ENCODE measurements around the gene ZIC4. TPM values are rescaled to one million over a fixed set of nuclear protein-coding genes. Genes with fewer than 3 reads are reported as not detected.

ZIC4 gene
- total and polyA plus RNA-seq, 11 donors: not detected

DNA sequence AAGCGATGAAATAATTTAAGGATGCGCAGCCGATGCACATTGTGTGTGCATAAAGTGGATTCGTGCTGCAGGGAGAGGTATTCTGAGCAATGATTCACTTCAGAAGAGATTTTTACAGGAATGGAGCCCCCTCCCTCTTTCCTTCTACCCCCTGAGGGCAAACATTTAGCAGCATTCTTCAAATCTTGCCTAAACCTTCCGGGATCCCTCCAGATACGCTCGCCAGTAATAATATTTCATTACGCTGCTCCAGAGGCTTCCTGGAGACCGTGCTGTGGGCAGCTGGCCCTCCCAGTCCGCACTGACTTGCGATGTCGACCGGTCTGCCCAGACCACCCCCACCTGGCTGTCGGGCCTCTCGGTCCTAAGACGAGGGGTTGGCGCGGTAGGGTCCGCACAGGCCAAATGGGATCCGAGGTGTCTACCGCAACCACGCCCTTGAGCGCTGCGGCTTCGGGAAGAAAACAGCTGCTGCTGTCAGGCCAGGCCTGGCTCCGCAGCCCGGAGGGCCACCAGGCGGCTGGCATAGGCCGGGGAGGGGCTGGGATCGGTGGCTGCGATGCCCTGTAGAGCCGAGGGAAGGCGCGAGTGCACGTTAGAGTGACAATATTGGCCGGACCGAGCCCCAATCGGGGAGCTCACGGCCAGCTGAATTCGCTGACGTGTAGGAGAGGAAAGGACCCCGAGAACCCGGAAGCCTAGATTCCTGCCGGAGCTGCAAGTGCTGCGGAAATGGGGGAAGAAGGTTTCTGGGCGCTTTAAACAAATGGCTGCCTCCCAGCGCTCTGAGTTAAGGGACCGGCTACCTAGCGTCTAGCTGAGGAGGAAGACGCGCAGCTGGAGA is 14.3 kb downstream of the ZIC4 start:
- 2 to 4% (median 3%) methylated on average over 24 to 51 of the region's 51 CpGs for WGBS, 4 donors
- TF ChIP-seq POLR2A (IDR thresholded peaks at IDR 0.05): no peak
- TF ChIP-seq, protein P1, sequence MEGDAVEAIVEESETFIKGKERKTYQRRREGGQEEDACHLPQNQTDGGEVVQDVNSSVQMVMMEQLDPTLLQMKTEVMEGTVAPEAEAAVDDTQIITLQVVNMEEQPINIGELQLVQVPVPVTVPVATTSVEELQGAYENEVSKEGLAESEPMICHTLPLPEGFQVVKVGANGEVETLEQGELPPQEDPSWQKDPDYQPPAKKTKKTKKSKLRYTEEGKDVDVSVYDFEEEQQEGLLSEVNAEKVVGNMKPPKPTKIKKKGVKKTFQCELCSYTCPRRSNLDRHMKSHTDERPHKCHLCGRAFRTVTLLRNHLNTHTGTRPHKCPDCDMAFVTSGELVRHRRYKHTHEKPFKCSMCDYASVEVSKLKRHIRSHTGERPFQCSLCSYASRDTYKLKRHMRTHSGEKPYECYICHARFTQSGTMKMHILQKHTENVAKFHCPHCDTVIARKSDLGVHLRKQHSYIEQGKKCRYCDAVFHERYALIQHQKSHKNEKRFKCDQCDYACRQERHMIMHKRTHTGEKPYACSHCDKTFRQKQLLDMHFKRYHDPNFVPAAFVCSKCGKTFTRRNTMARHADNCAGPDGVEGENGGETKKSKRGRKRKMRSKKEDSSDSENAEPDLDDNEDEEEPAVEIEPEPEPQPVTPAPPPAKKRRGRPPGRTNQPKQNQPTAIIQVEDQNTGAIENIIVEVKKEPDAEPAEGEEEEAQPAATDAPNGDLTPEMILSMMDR (IDR thresholded peaks at IDR 0.05): peak in 1 of 12 donors; percentile 22
- no peaks in the 10 kb centered on the region for H3K36me3 ChIP-seq
- peaks cover 0 to 51% (median 13%) of the 10 kb centered on the region in 12 donors for H3K4me1 ChIP-seq
- intact Hi-C loops (cut with DNase I): no loop called here
- peak overlapping the region in 11 of 12 donors; percentile 4 to 43 (median 30) for H3K4me3 ChIP-seq
- peaks cover 83 to 100% (median 100%) of the 10 kb centered on the region in 9 donors for H3K27me3 ChIP-seq
- ATAC-seq (peak in 3 of 4 donors; percentile 59 to 70 (median 63)), DNase-seq (no peak)
- H3K27ac ChIP-seq: no peak overlapping the region
- no peaks in the 10 kb centered on the region for H3K9me3 ChIP-seq

DNA sequence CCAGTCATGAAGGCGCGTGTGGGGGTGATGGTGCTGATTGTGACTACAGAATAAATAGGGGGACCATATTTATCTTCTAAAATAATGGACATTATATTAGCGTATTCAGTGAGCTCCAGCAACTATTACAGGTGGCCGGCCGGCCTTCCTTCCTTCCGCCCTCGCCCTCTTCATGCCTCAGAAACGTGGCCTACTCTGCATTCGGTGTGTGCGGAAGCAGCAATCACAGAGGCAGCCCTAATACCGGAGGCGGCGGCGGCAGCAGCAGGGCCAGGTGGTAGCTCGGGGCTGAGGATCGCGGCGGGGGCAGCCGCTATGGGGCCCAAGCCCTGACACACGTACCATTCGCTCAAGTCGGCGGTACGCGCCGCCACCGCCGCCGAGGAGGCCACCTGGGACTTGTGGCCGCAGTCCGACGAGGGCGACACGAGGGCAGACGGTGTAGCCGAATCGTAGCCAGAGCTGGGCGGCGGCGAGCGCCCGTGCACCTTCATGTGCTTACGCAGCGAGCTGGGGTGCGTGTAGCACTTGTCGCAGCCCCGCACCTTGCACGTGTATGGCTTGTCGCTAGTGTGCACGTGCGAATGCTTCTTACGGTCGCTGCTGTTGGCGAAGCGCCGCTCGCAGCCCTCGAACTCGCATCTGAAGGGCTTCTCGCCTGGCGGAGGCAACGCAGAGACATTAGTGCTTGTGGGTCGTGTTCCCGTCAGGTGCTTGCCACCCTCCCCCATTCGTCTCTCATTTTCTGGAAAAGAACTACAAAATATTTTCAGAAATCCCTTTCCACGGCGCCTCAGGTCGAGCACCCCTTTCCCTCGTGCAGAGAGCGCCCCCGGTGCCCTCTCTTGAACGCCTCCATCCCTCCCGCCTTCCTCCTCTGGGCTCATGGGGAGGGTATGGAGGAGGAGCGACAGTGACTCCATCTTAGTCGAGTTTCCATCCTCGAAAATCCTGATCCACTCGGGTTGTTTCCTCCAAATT is 15.5 kb downstream of the ZIC4 start:
- DNase-seq (no peak), ATAC-seq (no peak)
- H3K27me3 ChIP-seq: peaks cover 80 to 100% (median 98%) of the 10 kb centered on the region in 9 donors
- H3K36me3 ChIP-seq: no peaks in the 10 kb centered on the region
- WGBS, 4 donors: 3 to 5% (median 4%) methylated on average over 59 to 77 of the region's 77 CpGs
- peak overlapping the region in 1 of 12 donors; percentile 18 for H3K4me3 ChIP-seq
- H3K27ac ChIP-seq: no peak overlapping the region
- H3K9me3 ChIP-seq: no peaks in the 10 kb centered on the region
- intact Hi-C loops (cut with DNase I): no loop called here
- H3K4me1 ChIP-seq: peaks cover 0 to 40% (median 13%) of the 10 kb centered on the region in 12 donors
- TF ChIP-seq POLR2A (IDR thresholded peaks at IDR 0.05): no peak
- TF ChIP-seq, protein P1 (IDR thresholded peaks at IDR 0.05): no peak

GRCh38 chr3:147389717-147390116 is 16.6 kb downstream of the ZIC4 start:
- peaks cover 74 to 100% (median 98%) of the 10 kb centered on the region in 9 donors for H3K27me3 ChIP-seq
- intact Hi-C loops (cut with DNase I): no loop called here
- no peaks in the 10 kb centered on the region for H3K36me3 ChIP-seq
- H3K27ac ChIP-seq: no peak overlapping the region
- no peaks in the 10 kb centered on the region for H3K9me3 ChIP-seq
- 4 to 9% (median 5%) methylated on average over 12 of the region's 12 CpGs for WGBS, 4 donors
- H3K4me1 ChIP-seq: peaks cover 0 to 38% (median 13%) of the 10 kb centered on the region in 12 donors
- no peak overlapping the region for H3K4me3 ChIP-seq
- DNase-seq: no peak
- TF ChIP-seq, protein P1 (IDR thresholded peaks at IDR 0.05): no peak
- no peak for TF ChIP-seq POLR2A (IDR thresholded peaks at IDR 0.05)
- no peak for ATAC-seq

All from heart left ventricle (tissue), 16 donors.